SU-DHL-6 (cell line): ENCODE data around the gene NQO2.

ENCODE experiments used
- CTCF ChIP-seq: fragments of 200-600 bp; sonication (generic); IDR thresholded peaks from one replicate; pipeline ENCODE4 v1.5.1; 2017; ENCODE audit warnings: antibody characterized with exemption, mild to moderate bottlenecking, low read length, moderate library complexity; ENCODE audit not compliant: insufficient read depth, poor library complexity, severe bottlenecking
- EZH2phosphoT487 ChIP-seq: fragments of 200-600 bp; sonication (generic), shearing (Covaris generic); conservative IDR thresholded peaks from 2 replicates; pipeline ENCODE4 v1.6.1; 2018; ENCODE audit warnings: mild to moderate bottlenecking, antibody characterized with exemption, low read length, moderate library complexity, mixed read lengths

GRCh38 chr6:3011158-3011557 is 11.5 kb downstream of the NQO2 start:
- TF ChIP-seq CTCF = no peak
- TF ChIP-seq EZH2phosphoT487 = no peak
